Kidney (tissue), 14 donors: Measurements from ENCODE around the gene MYO7A. TPM values are rescaled to one million over a fixed set of nuclear protein-coding genes. Genes with fewer than 3 reads are reported as not detected.
A peak's percentile ranks its signal among the peaks of the same experiment; 100 is the strongest.

Experiments used
- DNase-seq, 5 donors: peaks; one replicate each; pipeline ENCODE4 v3.0.0-alpha.2; 2013 to 2020
- FAIRE-seq: peaks from 2 replicates; lab custom pipeline; 2012; peaks lifted over from hg19 to GRCh38; lab: Jason Lieb, UNC
- H3K27ac ChIP-seq, 2 donors: one replicate each; pipeline ENCODE4 v1.7.0; 2013; ENCODE audit warnings: low read depth in 2 of 2, low read length in 2 of 2, inconsistent platforms in 1 of 2
- H3K27me3 ChIP-seq: one replicate; pipeline ENCODE4 v1.7.1; 2013; ENCODE audit warnings: low read length, inconsistent platforms; ENCODE audit not compliant: control insufficient read depth, insufficient read depth
- H3K36me3 ChIP-seq, 3 donors: one replicate each; pipeline versions ENCODE4 v1.7.0 to v1.7.1; 2013; ENCODE audit warnings: low read length in 3 of 3, control low read depth in 1 of 3, inconsistent platforms in 1 of 3; ENCODE audit not compliant: insufficient read depth in 3 of 3, control insufficient read depth in 2 of 3
- H3K4me1 ChIP-seq, 3 donors: one replicate each; pipeline versions ENCODE4 v1.7.0 to v1.7.1; 2013; ENCODE audit warnings: low read length in 3 of 3, inconsistent platforms in 1 of 3, low read depth in 1 of 3; ENCODE audit not compliant: control insufficient read depth in 2 of 3, insufficient read depth in 2 of 3
- H3K4me3 ChIP-seq, 3 donors: one replicate each; pipeline versions ENCODE4 v1.7.0 to v1.8.1; 2013; ENCODE audit warnings: low read length in 3 of 3, control low read depth in 1 of 3, inconsistent platforms in 1 of 3
- H3K9ac ChIP-seq, 3 donors: one replicate each; pipeline versions ENCODE4 v1.7.0 to v1.7.1; 2013; ENCODE audit warnings: low read length in 3 of 3, control low read depth in 1 of 3, inconsistent platforms in 1 of 3
- H3K9me3 ChIP-seq, 3 donors: one replicate each; pipeline versions ENCODE4 v1.7.0 to v1.7.1; 2013; ENCODE audit warnings: low read length in 3 of 3, control low read depth in 1 of 3, inconsistent platforms in 1 of 3; ENCODE audit not compliant: control insufficient read depth in 2 of 3, insufficient read depth in 1 of 3
- intact Hi-C: fragments of 100-400 bp; cut with DNase I; formaldehyde crosslinking; loops from one replicate; pipeline ENCODE4 v1.11.1; 2022
- polyA plus RNA-seq: library from polyadenylated mRNA; stranded (reverse); fragments of 350-450 nt; fragmentation: Illumina TruSeq; extraction: RNeasy Lipid Tissue Mini Kit (QIAGEN cat#74804); gene quantifications from one replicate; pipeline ENCODE4 v1.2.3, GENCODE V29; 2014; ENCODE audit warnings: low read depth, low replicate concordance; ENCODE audit not compliant: insufficient read depth
- total RNA-seq: library from RNA; stranded (reverse); fragmentation: NEBNext Ultra II Directional; extraction: Animal tissue kit (Norgen Biotek cat#: 25700); gene quantifications from one replicate; pipeline ENCODE4 v1.2.1, GENCODE V29; 2021
- TF ChIP-seq, protein P1 (sequence below): IDR thresholded peaks from 3 replicates; pipeline ENCODE4 v1.5.1; 2012; ENCODE audit warnings: mild to moderate bottlenecking, moderate library complexity, borderline replicate concordance; ENCODE audit not compliant: insufficient read depth; ENCODE audit errors: extremely low read depth
- donor health status: control.
- donor health status: control.
- donor health status: control.
- donor health status: control.
- donor health status: control.
- donor health status: DM: yes; HTN: yes; CAD: no.
- donor health status: Normal renal cell carcinoma (clear cell type).

MYO7A gene
- total and polyA plus RNA-seq, 2 donors from 2014 or later = 6.1 to 10.7 TPM

DNA sequence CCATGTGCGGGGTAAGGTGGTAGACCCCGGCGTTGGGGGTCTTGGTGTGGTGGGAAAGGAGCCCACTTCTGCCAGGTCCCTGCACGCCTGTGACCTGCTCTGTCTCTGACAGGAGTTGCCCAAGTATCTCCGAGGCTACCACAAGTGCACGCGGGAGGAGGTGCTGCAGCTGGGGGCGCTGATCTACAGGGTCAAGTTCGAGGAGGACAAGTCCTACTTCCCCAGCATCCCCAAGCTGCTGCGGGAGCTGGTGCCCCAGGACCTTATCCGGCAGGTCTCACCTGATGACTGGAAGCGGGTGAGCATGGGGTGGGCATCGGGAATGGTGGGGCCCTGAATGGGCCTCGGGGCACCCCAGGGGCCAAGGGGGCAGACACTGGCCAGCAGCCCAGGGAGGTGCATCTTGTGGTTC, 83.0 kb downstream of the MYO7A start:
- intact Hi-C loops = no loop called here
- H3K9me3 ChIP-seq = no peaks in the 10 kb centered on the region
- H3K27me3 ChIP-seq = no peaks in the 10 kb centered on the region
- no peak overlapping the region for H3K4me3 ChIP-seq
- no peaks in the 10 kb centered on the region for H3K36me3 ChIP-seq
- DNase-seq = peak in 1 of 5 donors; percentile 64
- no peak overlapping the region for H3K9ac ChIP-seq
- H3K27ac ChIP-seq = no peak overlapping the region
- FAIRE-seq = no peak
- H3K4me1 ChIP-seq = no peaks in the 10 kb centered on the region
- TF ChIP-seq, protein P1, sequence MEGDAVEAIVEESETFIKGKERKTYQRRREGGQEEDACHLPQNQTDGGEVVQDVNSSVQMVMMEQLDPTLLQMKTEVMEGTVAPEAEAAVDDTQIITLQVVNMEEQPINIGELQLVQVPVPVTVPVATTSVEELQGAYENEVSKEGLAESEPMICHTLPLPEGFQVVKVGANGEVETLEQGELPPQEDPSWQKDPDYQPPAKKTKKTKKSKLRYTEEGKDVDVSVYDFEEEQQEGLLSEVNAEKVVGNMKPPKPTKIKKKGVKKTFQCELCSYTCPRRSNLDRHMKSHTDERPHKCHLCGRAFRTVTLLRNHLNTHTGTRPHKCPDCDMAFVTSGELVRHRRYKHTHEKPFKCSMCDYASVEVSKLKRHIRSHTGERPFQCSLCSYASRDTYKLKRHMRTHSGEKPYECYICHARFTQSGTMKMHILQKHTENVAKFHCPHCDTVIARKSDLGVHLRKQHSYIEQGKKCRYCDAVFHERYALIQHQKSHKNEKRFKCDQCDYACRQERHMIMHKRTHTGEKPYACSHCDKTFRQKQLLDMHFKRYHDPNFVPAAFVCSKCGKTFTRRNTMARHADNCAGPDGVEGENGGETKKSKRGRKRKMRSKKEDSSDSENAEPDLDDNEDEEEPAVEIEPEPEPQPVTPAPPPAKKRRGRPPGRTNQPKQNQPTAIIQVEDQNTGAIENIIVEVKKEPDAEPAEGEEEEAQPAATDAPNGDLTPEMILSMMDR = no peak

DNA sequence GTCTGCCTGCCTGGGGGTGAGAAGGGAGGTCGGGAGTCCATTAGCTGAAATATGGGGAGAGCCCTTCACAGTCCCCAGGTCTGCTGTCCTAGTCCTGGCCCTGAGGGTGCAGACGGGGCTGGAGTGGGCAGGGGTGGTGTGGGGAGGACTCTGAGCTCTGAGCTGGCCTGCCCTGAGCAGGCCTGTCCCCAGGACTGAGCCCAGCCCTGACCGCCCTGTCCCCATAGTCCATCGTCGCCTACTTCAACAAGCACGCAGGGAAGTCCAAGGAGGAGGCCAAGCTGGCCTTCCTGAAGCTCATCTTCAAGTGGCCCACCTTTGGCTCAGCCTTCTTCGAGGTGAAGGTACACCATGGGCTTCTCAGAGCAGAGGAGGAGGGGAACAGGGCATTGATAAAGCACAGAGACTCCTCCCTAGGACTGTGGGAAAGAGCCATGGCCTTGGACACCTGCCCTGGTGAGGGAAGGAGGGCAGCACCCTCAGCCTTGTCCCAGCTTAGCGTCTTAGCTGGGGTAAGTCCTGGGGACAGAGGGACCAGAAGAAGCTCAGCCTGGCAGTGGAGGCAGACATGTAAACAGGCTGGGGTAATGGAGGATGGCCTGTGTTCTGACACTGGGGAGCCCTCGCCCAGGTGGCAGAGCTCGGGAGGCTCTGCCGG, 83.7 kb downstream of the MYO7A start:
- Histone ChIP-seq H3K27me3 (no peaks in the 10 kb centered on the region), H3K4me1 (no peaks in the 10 kb centered on the region), H3K9ac (no peak overlapping the region), H3K36me3 (no peaks in the 10 kb centered on the region), H3K9me3 (no peaks in the 10 kb centered on the region), H3K27ac (no peak overlapping the region), H3K4me3 (no peak overlapping the region)
- DNase-seq (peak in 2 of 5 donors; percentile 15 to 59), FAIRE-seq (no peak)
- TF ChIP-seq, protein P1 = no peak
- intact Hi-C loops = no loop called here

DNA sequence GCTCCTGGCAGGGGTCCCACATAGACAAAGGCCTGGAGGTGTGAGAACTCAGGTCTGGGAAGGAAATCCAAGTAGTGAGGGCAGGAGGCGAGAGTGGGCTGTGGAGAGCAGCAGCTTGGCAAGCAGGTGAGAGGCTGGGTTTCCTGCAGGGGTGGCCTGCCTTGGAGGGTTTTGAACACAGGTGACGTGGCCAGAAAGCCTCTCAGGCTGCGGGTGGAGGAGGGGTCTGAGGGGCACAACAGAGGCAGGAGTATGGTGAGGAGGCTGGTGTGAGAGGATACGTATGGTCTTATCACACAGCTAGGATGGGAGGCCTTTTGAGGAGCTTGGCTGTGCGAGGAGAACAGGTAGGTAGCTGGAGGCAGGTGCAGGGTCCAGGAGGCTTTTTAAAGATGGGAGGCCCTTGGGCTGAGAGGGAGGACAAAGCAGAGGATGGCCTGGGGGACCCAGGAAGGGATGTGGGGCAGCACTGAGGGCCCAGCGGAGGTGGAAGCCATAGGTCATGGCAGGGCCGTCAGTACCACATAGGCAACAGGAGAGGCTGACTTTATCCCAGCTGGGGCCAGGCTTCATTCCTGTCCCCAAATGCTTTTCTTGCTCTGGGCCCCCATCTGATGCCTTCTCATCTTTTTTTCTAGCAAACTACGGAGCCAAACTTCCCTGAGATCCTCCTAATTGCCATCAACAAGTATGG, 84.4 kb downstream of the MYO7A start:
- DNase-seq (no peak), FAIRE-seq (no peak)
- no peak overlapping the region for H3K9ac ChIP-seq
- intact Hi-C loops = no loop called here
- no peaks in the 10 kb centered on the region for H3K4me1 ChIP-seq
- no peaks in the 10 kb centered on the region for H3K36me3 ChIP-seq
- TF ChIP-seq, protein P1 = no peak
- H3K4me3 ChIP-seq = no peak overlapping the region
- H3K27ac ChIP-seq = no peak overlapping the region
- H3K9me3 ChIP-seq = no peaks in the 10 kb centered on the region
- no peaks in the 10 kb centered on the region for H3K27me3 ChIP-seq
